Breast epithelium (tissue), 3 donors: ENCODE measurements around the gene MT1X.

ENCODE experiments used
- POLR2A ChIP-seq: fragments of 450-650 bp; IDR thresholded peaks from one replicate; pipeline ENCODE4 v1.6.1; 2016; ENCODE audit warnings: antibody characterized with exemption, mild to moderate bottlenecking, moderate library complexity
- TF ChIP-seq, protein P1 (sequence below), 3 donors: fragments of 450-650 bp; IDR thresholded peaks; one replicate each; pipeline ENCODE4 v1.5.1; 2016 to 2017; ENCODE audit warnings: antibody characterized with exemption in 3 of 3, mild to moderate bottlenecking in 3 of 3, moderate library complexity in 3 of 3

DNA sequence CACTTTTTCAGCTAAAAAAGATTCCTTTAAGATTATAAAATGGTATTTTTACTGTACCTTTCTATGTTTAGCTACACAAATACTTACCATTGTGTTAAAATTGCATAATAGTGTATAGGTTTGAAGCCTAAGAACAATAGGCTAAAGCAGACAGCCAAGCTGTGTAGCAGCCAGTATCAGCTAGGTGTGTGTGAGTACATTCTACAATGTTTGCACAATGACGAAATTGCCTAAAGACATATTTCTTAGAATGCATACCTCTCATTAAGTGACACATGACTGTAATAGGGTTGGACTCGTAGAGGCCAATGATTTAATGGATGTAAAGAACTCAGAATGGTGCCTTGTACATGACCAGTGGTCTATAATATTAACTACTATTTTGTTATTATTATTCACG, 32.5 kb upstream of the MT1X start:
- TF ChIP-seq POLR2A = no peak
- TF ChIP-seq, protein P1, sequence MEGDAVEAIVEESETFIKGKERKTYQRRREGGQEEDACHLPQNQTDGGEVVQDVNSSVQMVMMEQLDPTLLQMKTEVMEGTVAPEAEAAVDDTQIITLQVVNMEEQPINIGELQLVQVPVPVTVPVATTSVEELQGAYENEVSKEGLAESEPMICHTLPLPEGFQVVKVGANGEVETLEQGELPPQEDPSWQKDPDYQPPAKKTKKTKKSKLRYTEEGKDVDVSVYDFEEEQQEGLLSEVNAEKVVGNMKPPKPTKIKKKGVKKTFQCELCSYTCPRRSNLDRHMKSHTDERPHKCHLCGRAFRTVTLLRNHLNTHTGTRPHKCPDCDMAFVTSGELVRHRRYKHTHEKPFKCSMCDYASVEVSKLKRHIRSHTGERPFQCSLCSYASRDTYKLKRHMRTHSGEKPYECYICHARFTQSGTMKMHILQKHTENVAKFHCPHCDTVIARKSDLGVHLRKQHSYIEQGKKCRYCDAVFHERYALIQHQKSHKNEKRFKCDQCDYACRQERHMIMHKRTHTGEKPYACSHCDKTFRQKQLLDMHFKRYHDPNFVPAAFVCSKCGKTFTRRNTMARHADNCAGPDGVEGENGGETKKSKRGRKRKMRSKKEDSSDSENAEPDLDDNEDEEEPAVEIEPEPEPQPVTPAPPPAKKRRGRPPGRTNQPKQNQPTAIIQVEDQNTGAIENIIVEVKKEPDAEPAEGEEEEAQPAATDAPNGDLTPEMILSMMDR (IDR thresholded peaks at IDR 0.05) = no peak
